ENCODE results near the gene ELOA.

GRCh38 chr1:23798662-23799142 lies 55.4 kb downstream of the ELOA start:
- TF ChIP-seq EZH2 (IDR thresholded peaks at IDR 0.05; ENCODE audit: insufficient read depth, poor library complexity, severe bottlenecking) (no peak), EZH2phosphoT487 (IDR thresholded peaks at IDR 0.05; ENCODE audit: insufficient read depth, low read depth) (no peak)
